T47D (cell line): ENCODE data around the gene GAREM2.
"Not testable (repeated sequence)": the region's sequence is repeated elsewhere in the genome, so short reads cannot be mapped to it uniquely, and the experiment has no call there.

ENCODE experiments used
- DNase-seq, 2 experiments: peaks; one replicate each; pipeline versions ENCODE4 v3.0.0 to v3.0.0-alpha.2; 2011 to 2012; ENCODE audit warnings: low read depth in 1 of 2, low spot score in 1 of 2
- JUND ChIP-seq: IDR thresholded peaks from 2 replicates; pipeline ENCODE4 v1.6.1; 2012; ENCODE audit warnings: low read depth
- in situ Hi-C: cut with HindIII; loops from 2 replicates; pipeline ENCODE4 v1.10.0; 2016; ENCODE audit warnings: low sequenced_read_pairs, low pct_unique_long_range_greater_than_20kb

GAREM2 gene

GRCh38 chr2:26157580-26157979 is 15.3 kb upstream of the GAREM2 start:
- no peak for DNase-seq
- no peak for TF ChIP-seq JUND
- in situ Hi-C loops: no loop called here

DNA sequence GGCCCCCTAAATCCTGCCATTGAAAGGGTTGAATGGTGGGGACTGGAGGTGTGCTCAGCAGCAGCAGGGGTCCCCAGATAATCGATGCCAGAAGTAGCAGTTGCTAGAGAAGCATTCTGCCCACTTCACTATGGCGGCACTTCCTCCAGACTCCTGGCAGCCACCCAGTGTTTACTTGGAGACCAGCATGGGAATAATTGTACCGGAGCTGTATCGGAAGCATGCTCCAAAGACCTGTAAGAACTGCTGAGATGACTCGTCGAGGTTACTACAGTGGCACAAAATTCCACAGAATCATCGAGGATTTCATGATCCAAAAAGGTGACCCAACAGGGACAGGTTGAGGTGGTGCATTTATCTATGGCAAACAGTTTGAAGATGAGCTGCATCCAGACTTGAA is 11.0 kb upstream of the GAREM2 start:
- DNase-seq: no peak

DNA sequence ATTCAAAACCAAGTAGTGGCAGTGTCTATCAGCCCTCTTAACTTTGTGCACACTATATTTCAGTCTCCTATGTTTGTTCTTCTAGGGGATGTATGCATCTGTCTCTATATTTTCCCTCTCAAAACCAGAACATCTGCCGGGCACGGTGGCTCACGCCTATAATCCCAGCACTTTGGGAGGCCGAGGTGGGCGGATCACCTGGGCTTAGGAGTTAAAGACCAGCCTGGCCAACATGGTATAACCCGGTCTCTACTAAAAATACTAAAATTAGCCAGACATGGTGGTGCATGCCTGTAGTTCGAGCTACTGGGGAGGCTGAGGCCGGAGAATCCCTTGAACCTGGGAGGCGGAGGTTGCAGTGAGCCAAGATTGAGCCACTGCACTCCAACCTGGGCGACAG is 9.9 kb upstream of the GAREM2 start:
- DNase-seq: no peak
- TF ChIP-seq JUND: no peak
- in situ Hi-C loops: no loop called here

More for the DNA sequence above, 11.0 kb upstream of the GAREM2 start:
- no peak for TF ChIP-seq JUND
- in situ Hi-C loops: no loop called here

GRCh38 chr2:26164231-26164630 is 8.7 kb upstream of the GAREM2 start:
- no peak for DNase-seq
- in situ Hi-C loops: no loop called here

DNA sequence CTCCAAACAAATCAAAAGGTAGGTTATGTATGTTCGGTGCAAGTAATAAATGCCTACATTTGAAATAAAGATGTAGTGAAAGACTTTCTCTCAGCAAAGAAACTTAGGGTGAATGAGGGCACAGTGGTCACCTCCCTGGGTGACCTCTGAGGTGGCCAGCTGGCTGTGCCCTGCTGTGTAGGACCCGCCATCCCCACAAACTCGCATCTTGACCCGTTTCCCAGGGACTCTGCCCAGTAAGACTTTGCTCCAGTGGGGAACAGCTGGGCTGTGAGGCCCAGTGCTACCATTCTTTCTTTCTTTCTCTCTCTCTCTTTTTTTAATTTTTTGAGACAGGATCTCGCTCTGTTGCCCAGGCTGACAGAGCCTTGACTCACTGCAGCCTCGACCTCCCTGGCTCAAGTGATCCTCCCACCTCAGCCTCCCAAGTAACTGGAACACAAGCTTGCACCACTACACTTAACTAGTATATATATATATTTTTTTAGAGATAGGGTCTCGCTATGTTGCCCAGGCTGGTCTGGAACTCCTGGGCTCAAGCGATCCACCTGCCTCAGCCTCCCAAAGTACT is 8.2 kb upstream of the GAREM2 start:
- no peak for DNase-seq
- TF ChIP-seq JUND: no peak
- in situ Hi-C loops: no loop called here

More at GRCh38 chr2:26164231-26164630, 8.7 kb upstream of the GAREM2 start:
- no peak for TF ChIP-seq JUND

DNA sequence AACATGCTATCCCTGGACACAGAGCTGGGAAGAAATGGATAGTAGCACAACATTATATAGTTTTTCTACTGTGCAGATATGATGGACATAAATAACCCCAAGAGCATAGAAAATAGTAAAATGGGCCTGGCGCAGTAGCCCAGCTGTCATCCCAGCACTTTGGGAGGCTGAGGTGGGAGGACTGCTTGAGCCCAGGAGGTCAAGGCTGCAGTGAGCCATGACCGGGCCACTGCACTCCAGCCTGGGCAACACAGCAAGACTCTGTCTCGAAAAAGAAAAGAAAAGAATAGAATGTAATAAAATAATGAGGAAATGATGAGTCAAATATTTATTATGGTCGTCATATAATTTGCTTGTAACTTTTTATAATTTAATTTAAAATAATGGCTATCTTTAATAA is 7.5 kb upstream of the GAREM2 start:
- in situ Hi-C loops: no loop called here
- no peak for DNase-seq
- no peak for TF ChIP-seq JUND

GRCh38 chr2:26166541-26166940 is 6.3 kb upstream of the GAREM2 start:
- DNase-seq, in situ Hi-C loops: not testable (repeated sequence)

- DNase-seq: no peak
- in situ Hi-C loops: no loop called here
- no peak for TF ChIP-seq JUND
Measured at GRCh38 chr2:26168785-26169184, 4.1 kb upstream of the GAREM2 start.

GRCh38 chr2:26169226-26169625 is 3.7 kb upstream of the GAREM2 start:
- no peak for DNase-seq
- no peak for TF ChIP-seq JUND
- in situ Hi-C loops: no loop called here

GRCh38 chr2:26169681-26170414 is 3.0 kb upstream of the GAREM2 start:
- in situ Hi-C loops: no loop called here
- DNase-seq: no peak
- no peak for TF ChIP-seq JUND

DNA sequence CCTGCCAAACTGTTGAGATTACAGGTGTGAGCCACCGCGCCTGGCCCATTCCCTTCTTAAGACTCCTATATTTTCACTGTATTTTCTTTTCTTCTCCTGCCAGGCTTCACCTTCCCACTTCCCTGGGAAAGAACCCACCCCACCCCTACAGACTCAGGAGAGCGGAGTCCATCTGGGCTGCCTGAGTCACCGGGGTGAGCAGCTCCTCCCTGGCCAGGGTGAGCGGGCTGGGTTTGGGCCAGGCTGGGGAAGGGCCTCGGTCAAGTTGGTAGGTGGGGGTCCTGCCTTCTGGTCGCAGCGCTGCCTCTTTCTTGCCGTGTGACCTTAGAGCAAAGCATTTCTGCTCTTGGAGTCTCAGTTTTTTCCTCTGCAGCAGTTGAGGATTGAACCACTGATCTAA is 2.1 kb upstream of the GAREM2 start:
- in situ Hi-C loops: no loop called here
- DNase-seq: no peak
- no peak for TF ChIP-seq JUND

DNA sequence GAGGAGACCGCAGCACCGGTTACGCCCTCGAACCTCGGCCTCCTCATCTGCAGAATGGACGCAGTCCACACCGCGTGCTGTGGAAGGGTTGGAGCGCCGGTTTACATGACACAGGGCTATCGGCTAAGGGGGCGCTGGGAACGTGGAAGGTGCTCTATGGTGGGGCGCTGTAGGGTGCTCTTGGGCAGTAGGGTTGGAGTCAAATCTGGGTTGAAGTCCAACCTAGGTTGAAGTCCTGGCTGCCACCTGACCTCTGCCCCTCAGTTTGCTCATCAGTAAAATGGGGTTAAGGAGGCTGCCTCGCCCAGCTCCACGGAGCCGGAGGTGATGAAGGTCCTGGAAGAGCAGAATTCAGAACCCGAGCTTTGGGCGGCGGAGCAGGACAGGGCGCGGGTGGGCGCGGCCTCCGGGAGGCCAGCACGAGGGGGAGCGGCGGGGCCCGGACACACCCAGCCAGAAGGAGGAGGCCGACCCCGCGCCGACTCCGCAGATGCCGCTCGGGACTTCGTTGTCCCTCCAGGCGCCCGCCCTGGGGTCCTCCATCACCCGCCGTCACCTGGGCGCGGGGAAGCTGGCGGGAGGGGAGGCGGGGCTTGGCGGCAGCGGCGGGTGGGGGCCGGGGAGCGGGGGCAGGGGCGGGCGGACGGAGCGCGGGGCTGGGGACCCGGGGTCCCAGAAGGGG is 558 bp upstream of the GAREM2 start:
- no peak for TF ChIP-seq JUND
- no peak for DNase-seq
- in situ Hi-C loops: no loop called here

DNA sequence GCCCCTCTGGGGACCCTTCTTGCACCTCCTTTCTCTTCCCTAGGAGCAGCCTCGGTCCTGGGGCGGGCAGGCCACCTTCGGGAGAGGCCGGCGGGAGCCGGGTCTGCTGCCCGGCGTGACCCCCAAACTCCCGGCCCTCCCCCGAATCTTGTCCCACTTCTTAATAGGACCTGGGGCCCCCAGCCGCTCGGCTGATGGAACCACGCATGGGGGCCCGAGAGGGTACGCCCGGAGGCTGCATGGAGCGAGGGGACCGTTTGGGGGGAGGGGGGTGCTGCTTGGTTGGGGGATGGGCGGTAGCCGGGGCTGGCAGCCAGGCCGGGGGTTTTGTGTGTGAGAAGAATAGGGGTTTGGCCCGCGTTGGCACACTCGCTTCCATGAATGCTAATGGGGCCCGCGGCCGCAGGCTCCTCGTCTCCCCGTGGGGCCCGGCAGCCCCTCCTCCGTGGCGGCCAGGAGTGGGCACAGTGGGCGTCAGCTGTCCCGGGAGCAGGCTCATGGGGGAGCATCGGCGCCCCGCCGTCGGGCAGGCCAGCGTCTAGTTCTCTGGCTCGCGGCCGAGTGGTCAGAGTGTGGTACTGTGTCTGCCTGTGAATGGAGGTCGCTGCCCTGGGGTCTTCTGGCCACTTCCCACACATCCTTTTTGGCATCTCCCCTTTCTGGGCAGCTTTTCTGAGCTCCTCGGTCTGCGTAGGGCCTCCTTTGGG is 1.0 kb downstream of the GAREM2 start:
- TF ChIP-seq JUND: no peak
- no peak for DNase-seq
- in situ Hi-C loops: no loop called here
